Panc1 (cell line): Measurements from ENCODE around the gene TSC2. TPM values are rescaled to one million over a fixed set of nuclear protein-coding genes. Genes with fewer than 3 reads are reported as not detected.

Experiments
- ATAC-seq: fragments of 200-7000 bp; cut with Tn5 transposase; 2 replicates; pipeline ENCODE4 v1.9.1; 2020; ENCODE audit warnings: mild to moderate bottlenecking, moderate library complexity
- BruUV-seq: library from RNA; stranded (reverse); fragments of 400-500 nt; replicated peaks from 2 replicates; lab custom pipeline; 2021; lab: Mats Ljungman, UMichigan
- CTCF ChIA-PET: fragments of 300-600 bp; sonication (Branson Sonifier 250); formaldehyde crosslinking; loops from one replicate; lab custom pipeline; 2022; ENCODE audit warnings: antibody characterized with exemption; lab: Charles Lee
- POLR2A ChIA-PET: fragments of 300-600 bp; sonication (Branson Sonifier 250); formaldehyde crosslinking; loops from one replicate; lab custom pipeline; 2022; ENCODE audit warnings: antibody characterized with exemption; lab: Charles Lee
- DNase-seq: peaks from one replicate; pipeline ENCODE4 v3.0.0-alpha.2; 2010; ENCODE audit warnings: low read depth, low spot score
- H3K27ac ChIP-seq: 2 replicates; pipeline ENCODE4 v1.5.1; 2011; ENCODE audit warnings: mild to moderate bottlenecking, low read length, inconsistent platforms
- H3K27me3 ChIP-seq: fragments of 200-500 bp; sonication (Bioruptor generic); 2 replicates; pipeline ENCODE4 v1.6.0; 2014; ENCODE audit warnings: low read length, inconsistent platforms; ENCODE audit not compliant: control insufficient read depth, insufficient read depth
- H3K36me3 ChIP-seq: fragments of 200-500 bp; sonication (Bioruptor generic); 2 replicates; pipeline ENCODE4 v1.5.1; 2014; ENCODE audit warnings: inconsistent platforms, mild to moderate bottlenecking, low read length, moderate library complexity; ENCODE audit not compliant: control insufficient read depth, insufficient read depth
- H3K4me1 ChIP-seq: 2 replicates; pipeline ENCODE4 v1.5.1; 2011; ENCODE audit warnings: inconsistent platforms, mild to moderate bottlenecking, low read length, moderate library complexity; ENCODE audit not compliant: control insufficient read depth, insufficient read depth
- H3K4me3 ChIP-seq, 2 experiments: 2 replicates each; pipeline ENCODE4 v1.5.1; 2011 to 2012; ENCODE audit warnings: low read depth in 2 of 2, low read length in 2 of 2, mild to moderate bottlenecking in 2 of 2, inconsistent platforms in 1 of 2, moderate library complexity in 1 of 2
- H3K9me3 ChIP-seq: fragments of 200-500 bp; sonication (Bioruptor generic); 2 replicates; pipeline ENCODE4 v1.5.1; 2014; ENCODE audit warnings: low read depth, mild to moderate bottlenecking, inconsistent platforms, low read length, moderate library complexity; ENCODE audit not compliant: control insufficient read depth, insufficient read depth
- CTCF ChIP-seq: fragments of 450-650 bp; IDR thresholded peaks from 2 replicates; pipeline ENCODE4 v1.5.1; 2017; ENCODE audit warnings: mild to moderate bottlenecking
- POLR2AphosphoS5 ChIP-seq: IDR thresholded peaks from 2 replicates; pipeline ENCODE4 v1.6.1; 2012; ENCODE audit warnings: mild to moderate bottlenecking, low read depth, low read length, moderate library complexity
- REST ChIP-seq, 2 experiments: IDR thresholded peaks; 2 replicates each; pipeline ENCODE4 v1.6.1; 2011 to 2012; ENCODE audit warnings: low read depth in 2 of 2, control low read depth in 1 of 2, low read length in 1 of 2, mild to moderate bottlenecking in 1 of 2, moderate library complexity in 1 of 2; ENCODE audit not compliant: insufficient read depth in 1 of 2
- SIN3A ChIP-seq: IDR thresholded peaks from 2 replicates; pipeline ENCODE4 v1.6.1; 2012; ENCODE audit warnings: low read depth, mild to moderate bottlenecking, low read length, moderate library complexity, borderline replicate concordance; ENCODE audit not compliant: insufficient read depth
- TCF7L2 ChIP-seq: IDR thresholded peaks from 2 replicates; pipeline ENCODE4 v1.6.1; 2011; ENCODE audit warnings: mild to moderate bottlenecking, low read depth, low read length, inconsistent platforms
- in situ Hi-C: cut with HindIII; loops from 2 replicates; pipeline ENCODE4 v1.10.0; 2016; ENCODE audit warnings: low sequenced_read_pairs, low pct_unique_long_range_greater_than_20kb
- intact Hi-C: fragments of 100-400 bp; cut with micrococcal nuclease; formaldehyde crosslinking; loops from one replicate; pipeline ENCODE4 v1.10.0; 2022; ENCODE audit not compliant: unreplicated experiment
- total RNA-seq: library from RNA; stranded (reverse); gene quantifications from one replicate; pipeline ENCODE4 v1.2.1, GENCODE V29; 2021; ENCODE audit not compliant: unreplicated experiment

Gene TSC2
- total RNA-seq, 1 experiment from 2014 or later, result 115 TPM

GRCh38 chr16:2058872-2059271 lies 11.1 kb downstream of the TSC2 start:
- in situ Hi-C loops, result no loop called here
- POLR2A ChIA-PET, result no interaction called here
- Histone ChIP-seq H3K27ac (no peak overlapping the region), H3K27me3 (no peaks in the 10 kb centered on the region), H3K36me3 (no peaks in the 10 kb centered on the region), H3K4me3 (no peak overlapping the region), H3K9me3 (no peaks in the 10 kb centered on the region), H3K4me1 (no peaks in the 10 kb centered on the region)
- DNase-seq (no peak), ATAC-seq (no peak)
- intact Hi-C loops, result no loop called here
- no TSS peak for BruUV-seq
- CTCF ChIA-PET, result no interaction called here
- TF ChIP-seq SIN3A, result no peak
- TF ChIP-seq CTCF, result no peak
- TF ChIP-seq TCF7L2, result no peak
- no peak for TF ChIP-seq REST (IDR thresholded peaks at IDR 0.05; ENCODE audit: insufficient read depth in 1 of 2, low read depth in 2 of 2, low read length in 1 of 2)

GRCh38 chr16:2060346-2060745 lies 12.6 kb downstream of the TSC2 start:
- in situ Hi-C loops, result no loop called here
- no peaks in the 10 kb centered on the region for H3K27me3 ChIP-seq
- DNase-seq (no peak), ATAC-seq (no peak)
- no peaks in the 10 kb centered on the region for H3K9me3 ChIP-seq
- TF ChIP-seq REST (IDR thresholded peaks at IDR 0.05; ENCODE audit: insufficient read depth in 1 of 2, low read depth in 2 of 2, low read length in 1 of 2) (no peak), CTCF (no peak), POLR2AphosphoS5 (no peak), TCF7L2 (no peak)
- no peaks in the 10 kb centered on the region for H3K36me3 ChIP-seq
- CTCF ChIA-PET, result no interaction called here
- no TSS peak for BruUV-seq
- no peak overlapping the region for H3K27ac ChIP-seq
- POLR2A ChIA-PET, result no interaction called here
- H3K4me3 ChIP-seq, result no peak overlapping the region
- H3K4me1 ChIP-seq, result no peaks in the 10 kb centered on the region
- intact Hi-C loops, result no loop called here
